WI38 (cell line): Measurements from ENCODE around the gene NID2.

Experiments used
- H3K4me3 ChIP-seq: 2 replicates; pipeline ENCODE4 v1.5.1; 2011; ENCODE audit warnings: low read depth, mild to moderate bottlenecking, control low read depth, low read length
- TF ChIP-seq, protein P1 (sequence below): IDR thresholded peaks from 2 replicates; pipeline ENCODE4 v1.5.1; 2012; ENCODE audit warnings: low read depth, mild to moderate bottlenecking, control low read depth, low read length

The NID2 gene

DNA sequence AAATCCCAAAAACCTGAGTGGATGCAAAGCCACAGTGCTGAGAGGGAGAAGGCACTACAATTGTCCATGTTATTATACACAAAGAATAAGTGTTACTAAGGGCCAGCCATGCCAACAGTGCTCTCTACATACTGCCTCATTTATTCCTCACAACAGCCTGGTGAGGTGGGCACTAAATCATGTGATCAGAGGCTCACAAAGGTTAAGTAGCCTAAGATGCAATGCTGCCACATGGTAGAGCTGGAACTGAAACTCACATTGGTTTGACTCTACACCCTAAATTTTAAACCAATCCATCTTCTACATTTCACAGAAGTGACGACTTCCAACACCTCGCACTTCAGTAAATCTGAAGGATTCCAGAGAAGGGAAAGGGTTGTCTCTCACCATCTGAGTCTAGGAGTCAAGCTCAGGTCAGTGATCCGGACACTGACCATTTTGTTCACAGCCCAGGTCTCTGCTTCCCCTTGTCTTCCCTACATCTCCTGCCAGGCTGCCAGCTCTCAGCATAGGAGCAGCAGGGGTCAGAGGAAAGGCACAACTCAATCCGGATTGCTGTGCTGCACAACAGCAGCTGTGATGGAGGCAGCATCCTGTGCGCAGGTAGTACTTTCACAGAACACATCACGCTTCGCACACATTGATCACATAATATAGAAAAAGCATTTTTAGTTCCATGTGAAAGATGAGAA is 29.6 kb downstream of the NID2 start:
- H3K4me3 ChIP-seq: no peak overlapping the region
- TF ChIP-seq, protein P1, sequence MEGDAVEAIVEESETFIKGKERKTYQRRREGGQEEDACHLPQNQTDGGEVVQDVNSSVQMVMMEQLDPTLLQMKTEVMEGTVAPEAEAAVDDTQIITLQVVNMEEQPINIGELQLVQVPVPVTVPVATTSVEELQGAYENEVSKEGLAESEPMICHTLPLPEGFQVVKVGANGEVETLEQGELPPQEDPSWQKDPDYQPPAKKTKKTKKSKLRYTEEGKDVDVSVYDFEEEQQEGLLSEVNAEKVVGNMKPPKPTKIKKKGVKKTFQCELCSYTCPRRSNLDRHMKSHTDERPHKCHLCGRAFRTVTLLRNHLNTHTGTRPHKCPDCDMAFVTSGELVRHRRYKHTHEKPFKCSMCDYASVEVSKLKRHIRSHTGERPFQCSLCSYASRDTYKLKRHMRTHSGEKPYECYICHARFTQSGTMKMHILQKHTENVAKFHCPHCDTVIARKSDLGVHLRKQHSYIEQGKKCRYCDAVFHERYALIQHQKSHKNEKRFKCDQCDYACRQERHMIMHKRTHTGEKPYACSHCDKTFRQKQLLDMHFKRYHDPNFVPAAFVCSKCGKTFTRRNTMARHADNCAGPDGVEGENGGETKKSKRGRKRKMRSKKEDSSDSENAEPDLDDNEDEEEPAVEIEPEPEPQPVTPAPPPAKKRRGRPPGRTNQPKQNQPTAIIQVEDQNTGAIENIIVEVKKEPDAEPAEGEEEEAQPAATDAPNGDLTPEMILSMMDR: no peak

DNA sequence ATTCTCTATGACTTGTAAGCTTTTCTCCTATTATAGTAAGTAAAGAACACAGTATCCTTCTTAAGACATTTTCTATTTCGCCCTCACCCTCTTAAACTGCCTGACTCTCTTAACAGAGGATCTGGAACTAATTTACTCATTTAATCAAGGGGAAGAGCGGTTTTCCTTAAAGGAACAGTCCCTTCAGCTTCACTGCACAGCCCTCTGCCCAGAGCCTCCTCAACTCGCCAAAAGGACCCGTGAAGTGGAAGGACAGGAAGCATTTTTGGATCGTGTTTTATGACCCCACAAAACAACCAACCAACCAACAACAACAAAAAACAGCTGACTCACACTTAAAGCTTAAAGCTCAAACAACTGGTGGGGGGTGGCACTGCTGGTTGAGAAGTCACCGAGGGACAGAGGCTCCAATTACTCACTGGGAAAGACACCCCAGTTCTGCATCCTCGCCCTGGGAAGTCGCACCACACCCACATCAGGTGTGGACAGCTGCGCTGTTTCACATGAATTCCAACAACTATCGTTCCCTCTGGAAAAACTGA is 35.7 kb downstream of the NID2 start:
- TF ChIP-seq, protein P1: no peak
- H3K4me3 ChIP-seq: no peak overlapping the region

DNA sequence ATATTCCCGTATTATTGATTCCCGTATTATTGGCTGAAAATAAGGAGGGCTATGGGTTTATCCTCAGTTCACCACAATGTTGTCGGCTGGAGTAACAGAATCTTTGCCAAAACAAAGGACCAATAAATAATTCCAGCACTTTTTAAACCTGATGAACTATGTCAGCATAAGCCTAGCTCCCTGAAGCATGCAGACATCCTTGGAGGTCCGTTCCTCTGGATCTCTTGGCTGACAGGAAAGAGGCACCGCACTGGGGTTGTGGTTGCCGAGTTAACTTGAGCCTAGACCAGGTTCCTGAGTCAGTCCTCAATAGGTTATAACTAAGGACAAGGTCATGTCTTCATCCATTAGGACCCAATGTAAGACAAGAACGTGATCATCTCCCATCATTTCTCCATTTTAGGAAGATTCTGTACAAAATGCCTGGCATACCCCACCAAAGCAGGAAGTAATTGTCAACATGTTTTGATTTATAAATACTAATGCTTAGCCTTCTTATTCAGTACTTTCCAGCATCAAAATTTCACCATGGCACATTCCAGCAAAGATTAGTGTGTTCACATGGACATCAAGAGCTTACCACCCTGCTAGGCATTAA is 36.6 kb downstream of the NID2 start:
- TF ChIP-seq, protein P1: no peak
- H3K4me3 ChIP-seq: no peak overlapping the region

DNA sequence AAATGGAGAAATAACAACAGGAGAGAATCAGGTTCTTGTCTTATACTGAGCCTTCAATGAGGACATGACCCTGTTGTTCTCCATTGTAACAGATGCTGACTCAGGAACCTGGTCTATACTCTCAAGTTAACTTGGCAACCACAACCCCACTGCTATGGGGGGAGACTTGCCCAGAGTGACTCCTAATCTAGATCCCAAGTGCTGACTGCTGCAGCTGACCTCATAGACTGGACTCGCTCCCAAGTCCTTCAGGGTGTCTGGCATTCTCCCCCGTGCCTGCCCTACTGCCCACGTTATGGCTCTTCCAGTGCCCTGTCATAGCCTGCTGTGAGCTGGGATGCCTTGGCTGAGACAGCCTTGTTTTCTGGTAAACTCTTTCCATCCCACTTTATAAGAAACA is 37.1 kb downstream of the NID2 start:
- H3K4me3 ChIP-seq: no peak overlapping the region
- TF ChIP-seq, protein P1: no peak

DNA sequence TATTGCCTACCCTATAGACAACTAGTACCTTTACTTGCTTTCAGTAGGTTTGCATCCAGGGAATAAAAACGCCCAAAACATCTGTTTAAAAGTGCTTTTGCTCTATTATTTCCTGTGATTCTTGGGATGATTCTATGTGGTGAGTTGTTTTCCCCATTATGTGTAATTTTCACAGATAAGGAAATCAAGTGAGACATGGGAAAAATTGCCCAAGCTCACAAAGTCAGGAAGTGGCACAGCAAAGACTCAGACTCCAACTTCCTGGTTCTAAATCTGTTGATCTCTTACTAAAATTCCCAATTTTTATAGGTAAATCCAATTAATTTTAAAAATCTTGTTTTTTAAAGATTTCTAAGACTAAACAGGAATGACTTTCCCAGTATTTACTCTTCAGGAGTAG is 39.0 kb downstream of the NID2 start:
- TF ChIP-seq, protein P1: no peak
- no peak overlapping the region for H3K4me3 ChIP-seq

DNA sequence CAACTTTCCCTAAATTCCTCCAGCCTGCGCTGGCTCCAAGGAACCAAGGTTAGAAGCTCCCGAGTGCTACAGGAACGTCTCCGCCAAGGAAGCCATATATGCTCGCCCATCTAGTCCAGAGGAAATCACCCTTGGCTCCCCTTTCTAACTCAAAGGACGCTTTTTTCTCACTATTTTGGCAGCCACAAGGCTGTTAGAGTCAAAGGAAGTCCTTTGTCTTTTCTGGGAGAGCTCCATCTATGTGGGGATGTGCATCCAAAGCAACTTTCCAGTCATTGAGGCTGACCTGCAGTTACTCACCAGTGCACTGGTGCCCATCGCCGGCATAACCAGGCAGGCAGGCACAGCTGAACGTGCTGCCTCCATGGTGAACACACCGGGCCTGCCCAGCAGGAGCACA is 42.0 kb downstream of the NID2 start:
- TF ChIP-seq, protein P1: no peak
- no peak overlapping the region for H3K4me3 ChIP-seq

DNA sequence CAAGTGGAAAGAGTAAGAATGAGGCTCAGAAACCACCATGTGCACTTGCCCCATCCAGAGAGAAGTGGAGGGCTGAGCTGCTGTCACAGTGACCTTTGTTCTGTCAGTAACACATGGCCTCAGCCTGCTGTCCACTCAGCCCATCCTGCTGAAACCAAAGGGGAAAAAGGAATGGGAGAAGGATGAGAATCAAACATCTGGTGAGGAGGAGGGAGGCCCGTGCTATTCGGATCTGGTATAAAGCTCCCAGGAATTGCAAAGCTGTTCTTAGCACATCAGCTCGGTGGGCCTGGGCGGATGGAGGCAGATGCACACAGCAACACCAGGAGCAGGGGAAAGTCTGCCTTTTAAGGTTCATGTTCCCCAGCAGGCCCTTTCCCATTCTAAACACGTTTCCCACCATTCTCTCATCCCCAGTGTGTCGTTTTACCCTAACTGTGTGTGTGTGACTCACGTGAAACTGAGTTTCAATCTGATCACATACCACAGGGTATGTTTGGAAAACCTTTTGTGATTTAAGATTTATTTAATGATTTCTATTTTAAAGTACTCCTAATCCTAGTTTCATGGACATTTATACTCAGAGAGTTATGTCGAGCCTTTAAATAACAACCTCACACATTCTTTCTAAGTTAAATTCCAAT is 42.7 kb downstream of the NID2 start:
- TF ChIP-seq, protein P1: no peak
- H3K4me3 ChIP-seq: no peak overlapping the region
